Right lobe of liver (tissue), 6 donors: ENCODE results near the gene SERTAD1. TPM values are rescaled to one million over a fixed set of nuclear protein-coding genes. Genes with fewer than 3 reads are reported as not detected.

ENCODE experiments used
- ATAC-seq, 4 donors: fragments of 200-7000 bp; cut with Tn5 transposase; one replicate each; pipeline ENCODE4 v1.9.1; 2020; ENCODE audit warnings: mild to moderate bottlenecking in 4 of 4, moderate library complexity in 4 of 4
- DNase-seq, 3 donors: peaks; one replicate each; pipeline ENCODE4 v3.0.0-alpha.2; 2020
- H3K27ac ChIP-seq, 3 donors: fragments of 200-600 bp; one replicate each; pipeline ENCODE4 v1.8.0; 2022
- H3K27me3 ChIP-seq, 2 donors: fragments of 200-600 bp; one replicate each; pipeline ENCODE4 v1.8.0; 2022
- H3K36me3 ChIP-seq, 4 donors: fragments of 200-600 bp; sonication (generic) in 1 of 4; one replicate each; pipeline versions ENCODE4 v1.5.1 to v1.8.0; 2017 to 2022; ENCODE audit warnings: control low read depth in 1 of 4
- H3K4me1 ChIP-seq, 4 donors: fragments of 200-600 bp; sonication (generic) in 1 of 4; one replicate each; pipeline versions ENCODE4 v1.5.1 to v1.8.0; 2017 to 2022; ENCODE audit warnings: control low read depth in 1 of 4
- H3K4me3 ChIP-seq, 3 donors: fragments of 200-600 bp; one replicate each; pipeline ENCODE4 v1.8.0; 2022
- H3K9me3 ChIP-seq, 4 donors: fragments of 200-600 bp; sonication (generic) in 1 of 4; one replicate each; pipeline versions ENCODE4 v1.5.1 to v1.8.0; 2017 to 2022; ENCODE audit warnings: control low read depth in 1 of 4
- CTCF ChIP-seq, 4 donors: fragments of 200-600 bp in 3 of 4; fragments of 450-650 bp in 1 of 4; IDR thresholded peaks; one replicate each; pipeline versions ENCODE4 v1.5.1 to v1.8.0; 2016 to 2022; ENCODE audit warnings: antibody characterized with exemption in 4 of 4, mild to moderate bottlenecking in 2 of 4
- POLR2A ChIP-seq: fragments of 450-650 bp; IDR thresholded peaks from one replicate; pipeline ENCODE4 v1.6.1; 2017; ENCODE audit warnings: antibody characterized with exemption, mild to moderate bottlenecking
- WGBS: methylation state at CpG from one replicate; pipeline ENCODE4 v1.1.6; 2018; ENCODE audit warnings: low coverage, low lambda C conversion rate; ENCODE audit not compliant: insufficient coverage; ENCODE audit errors: missing lambda C conversion rate; 5-methylcytosine and 5-hydroxymethylcytosine counted together
- intact Hi-C, 2 donors: fragments of 100-400 bp; cut with DNase I; formaldehyde crosslinking; loops; one replicate each; pipeline versions ENCODE4 v1.11.2 to v1.14.1; 2022
- total RNA-seq, 6 experiments: library from RNA; depleted of rRNA in 2 of 6; stranded (reverse); fragments of >200 nt in 2 of 6; fragmentation: NEBNext Ultra II Directional in 3 of 6; extraction: Animal tissue kit (Norgen Biotek cat#: 25700) in 3 of 6; gene quantifications; one replicate each; pipeline versions ENCODE4 v1.1.0 to v1.2.4, GENCODE V29; 2016 to 2023
- donor health status: DM: no; HTN: yes; CAD: no.
- donor health status: DM: no; HTN: no; CAD: no.
- donor health status: DM: no; HTN: no; CAD: no.
- donor health status: DM: no; HTN: yes; CAD: no.
- donor health status: DM: no; HTN: yes; CAD: no.

The SERTAD1 gene
- total RNA-seq, 6 experiments from 2014 or later: 3.7 to 11.7 (median 6.2) TPM

- Histone ChIP-seq H3K4me1 (no peaks in the 10 kb centered on the region), H3K4me3 (no peak overlapping the region), H3K27ac (no peak overlapping the region), H3K27me3 (no peaks in the 10 kb centered on the region), H3K9me3 (no peaks in the 10 kb centered on the region), H3K36me3 (no peaks in the 10 kb centered on the region)
- intact Hi-C loops: no loop called here
- ATAC-seq: no peak
- WGBS: 85% methylated on average over 2 of the region's 3 CpGs
- no peak for DNase-seq
- no peak for TF ChIP-seq CTCF (IDR thresholded peaks at IDR 0.05)
- TF ChIP-seq POLR2A: no peak
Observed at GRCh38 chr19:40388481-40388880, 37.3 kb downstream of the SERTAD1 start.

- WGBS: 88% methylated on average over 7 of the region's 10 CpGs
- Histone ChIP-seq H3K27ac (no peak overlapping the region), H3K27me3 (no peaks in the 10 kb centered on the region), H3K4me1 (no peaks in the 10 kb centered on the region), H3K9me3 (no peaks in the 10 kb centered on the region), H3K36me3 (no peaks in the 10 kb centered on the region), H3K4me3 (no peak overlapping the region)
- DNase-seq (no peak), ATAC-seq (no peak)
- intact Hi-C loops: no loop called here
- TF ChIP-seq POLR2A (no peak), CTCF (IDR thresholded peaks at IDR 0.05) (no peak)
Observed at GRCh38 chr19:40387155-40387554, 38.6 kb downstream of the SERTAD1 start.

- 95% methylated on average over 15 of the region's 28 CpGs for WGBS
- intact Hi-C loops: no loop called here
Observed at GRCh38 chr19:40383668-40384248, 42.0 kb downstream of the SERTAD1 start.

GRCh38 chr19:40381321-40381720 is 44.5 kb downstream of the SERTAD1 start:
- TF ChIP-seq CTCF (IDR thresholded peaks at IDR 0.05) (no peak), POLR2A (no peak)
- intact Hi-C loops: no loop called here
- Histone ChIP-seq H3K4me1 (no peaks in the 10 kb centered on the region), H3K27me3 (no peaks in the 10 kb centered on the region), H3K9me3 (no peaks in the 10 kb centered on the region), H3K4me3 (no peak overlapping the region), H3K27ac (no peak overlapping the region), H3K36me3 (no peaks in the 10 kb centered on the region)
- 86% methylated on average over 1 of the region's 3 CpGs for WGBS
- no peak for DNase-seq
- no peak for ATAC-seq

More at GRCh38 chr19:40383668-40384248, 42.0 kb downstream of the SERTAD1 start:
- Histone ChIP-seq H3K4me1 (no peaks in the 10 kb centered on the region), H3K27me3 (no peaks in the 10 kb centered on the region), H3K36me3 (no peaks in the 10 kb centered on the region), H3K4me3 (no peak overlapping the region), H3K27ac (no peak overlapping the region), H3K9me3 (no peaks in the 10 kb centered on the region)
- ATAC-seq (no peak), DNase-seq (no peak)
- no peak for TF ChIP-seq POLR2A
- TF ChIP-seq CTCF (IDR thresholded peaks at IDR 0.05): no peak
